ENCODE data around the gene WWOX.

GRCh38 chr16:79008036-79008868 lies 908.8 kb downstream of the WWOX start:
- no peak for TF ChIP-seq CTCF (IDR thresholded peaks at IDR 0.05; ENCODE audit: insufficient read depth, low read depth, low read length)
- no peak for TF ChIP-seq EZH2 (IDR thresholded peaks at IDR 0.05; ENCODE audit: insufficient read depth, low read length)
